Measurements from ENCODE around the gene SDF4. TPM values are rescaled to one million over a fixed set of nuclear protein-coding genes. Genes with fewer than 3 reads are reported as not detected.

The SDF4 gene
- total RNA-seq, 3 donors from 2014 or later = 58.0 to 111 (median 79.3) TPM

GRCh38 chr1:1211541-1212441, 20.0 kb downstream of the SDF4 start:
- intact Hi-C loops (cut with DNase I; ENCODE audit: low total_unique reads) = no loop called here

DNA sequence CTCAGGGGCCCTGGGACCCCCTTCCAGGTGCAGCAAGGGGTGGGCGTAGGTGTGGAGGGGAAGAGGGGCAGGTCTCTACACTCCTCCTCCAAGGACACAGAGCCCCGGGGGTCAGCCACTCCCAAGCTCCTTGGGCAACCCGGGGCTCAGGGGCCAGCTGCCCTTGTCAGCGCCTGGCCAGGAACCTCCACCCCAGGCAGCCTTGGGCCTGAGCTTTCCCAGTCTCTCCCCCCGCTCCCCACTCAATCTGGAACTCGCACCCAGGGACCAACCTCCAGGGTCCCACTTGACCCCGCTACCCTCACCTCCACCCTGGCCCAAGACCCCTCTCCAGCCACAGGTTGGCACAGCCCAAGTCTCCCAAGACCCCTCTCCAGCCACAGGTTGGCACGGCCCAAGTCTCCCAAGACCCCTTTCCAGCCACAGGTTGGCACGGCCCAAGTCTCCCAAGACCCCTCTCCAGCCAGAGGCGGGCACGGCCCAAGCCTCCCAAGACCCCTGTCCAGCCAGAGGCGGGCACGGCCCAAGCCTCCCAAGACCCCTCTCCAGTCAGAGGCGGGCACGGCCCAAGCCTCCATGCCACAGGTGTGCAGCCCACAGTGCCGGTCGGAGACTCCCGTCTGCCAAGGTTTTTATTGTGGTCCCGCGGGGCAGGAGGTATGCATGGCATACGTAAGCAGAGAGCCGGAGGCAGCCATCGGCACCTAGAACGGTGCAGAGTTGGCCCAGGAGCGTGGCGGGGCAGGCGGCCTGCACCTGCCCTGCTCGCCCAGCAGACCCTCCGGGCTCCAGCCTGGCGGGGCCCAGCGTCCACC, 20.9 kb downstream of the SDF4 start:
- intact Hi-C loops (cut with DNase I; ENCODE audit: low total_unique reads) = no loop called here
- H3K27ac ChIP-seq = no peak overlapping the region
- TF ChIP-seq POLR2AphosphoS5 (IDR thresholded peaks at IDR 0.05) (no peak), POLR2A (IDR thresholded peaks at IDR 0.05) (no peak)
- TF ChIP-seq, protein P1, sequence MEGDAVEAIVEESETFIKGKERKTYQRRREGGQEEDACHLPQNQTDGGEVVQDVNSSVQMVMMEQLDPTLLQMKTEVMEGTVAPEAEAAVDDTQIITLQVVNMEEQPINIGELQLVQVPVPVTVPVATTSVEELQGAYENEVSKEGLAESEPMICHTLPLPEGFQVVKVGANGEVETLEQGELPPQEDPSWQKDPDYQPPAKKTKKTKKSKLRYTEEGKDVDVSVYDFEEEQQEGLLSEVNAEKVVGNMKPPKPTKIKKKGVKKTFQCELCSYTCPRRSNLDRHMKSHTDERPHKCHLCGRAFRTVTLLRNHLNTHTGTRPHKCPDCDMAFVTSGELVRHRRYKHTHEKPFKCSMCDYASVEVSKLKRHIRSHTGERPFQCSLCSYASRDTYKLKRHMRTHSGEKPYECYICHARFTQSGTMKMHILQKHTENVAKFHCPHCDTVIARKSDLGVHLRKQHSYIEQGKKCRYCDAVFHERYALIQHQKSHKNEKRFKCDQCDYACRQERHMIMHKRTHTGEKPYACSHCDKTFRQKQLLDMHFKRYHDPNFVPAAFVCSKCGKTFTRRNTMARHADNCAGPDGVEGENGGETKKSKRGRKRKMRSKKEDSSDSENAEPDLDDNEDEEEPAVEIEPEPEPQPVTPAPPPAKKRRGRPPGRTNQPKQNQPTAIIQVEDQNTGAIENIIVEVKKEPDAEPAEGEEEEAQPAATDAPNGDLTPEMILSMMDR (IDR thresholded peaks at IDR 0.05) = no peak
- H3K4me1 ChIP-seq = peaks cover 0 to 11% of the 10 kb centered on the region in 2 donors
- H3K27me3 ChIP-seq = no peaks in the 10 kb centered on the region
- no peaks in the 10 kb centered on the region for H3K9me3 ChIP-seq
- no peak overlapping the region for H3K4me3 ChIP-seq
- no peak for DNase-seq (ENCODE audit: low spot score in 2 of 2)
- no peaks in the 10 kb centered on the region for H3K36me3 ChIP-seq

More at GRCh38 chr1:1211541-1212441, 20.0 kb downstream of the SDF4 start:
- peak overlapping the region; percentile 23 to 60 (median 40) for H3K4me3 ChIP-seq
- peak overlapping the region in 1 of 2 donors; percentile 55 for H3K27ac ChIP-seq
- DNase-seq (ENCODE audit: low spot score in 2 of 2) = no peak
- H3K27me3 ChIP-seq = no peaks in the 10 kb centered on the region
- peaks cover 0 to 11% of the 10 kb centered on the region in 2 donors for H3K4me1 ChIP-seq
- no peaks in the 10 kb centered on the region for H3K36me3 ChIP-seq
- H3K9me3 ChIP-seq = no peaks in the 10 kb centered on the region
- TF ChIP-seq, protein P1 (IDR thresholded peaks at IDR 0.05) = no peak
- TF ChIP-seq POLR2AphosphoS5 (IDR thresholded peaks at IDR 0.05) (no peak), POLR2A (IDR thresholded peaks at IDR 0.05) (no peak)

DNA sequence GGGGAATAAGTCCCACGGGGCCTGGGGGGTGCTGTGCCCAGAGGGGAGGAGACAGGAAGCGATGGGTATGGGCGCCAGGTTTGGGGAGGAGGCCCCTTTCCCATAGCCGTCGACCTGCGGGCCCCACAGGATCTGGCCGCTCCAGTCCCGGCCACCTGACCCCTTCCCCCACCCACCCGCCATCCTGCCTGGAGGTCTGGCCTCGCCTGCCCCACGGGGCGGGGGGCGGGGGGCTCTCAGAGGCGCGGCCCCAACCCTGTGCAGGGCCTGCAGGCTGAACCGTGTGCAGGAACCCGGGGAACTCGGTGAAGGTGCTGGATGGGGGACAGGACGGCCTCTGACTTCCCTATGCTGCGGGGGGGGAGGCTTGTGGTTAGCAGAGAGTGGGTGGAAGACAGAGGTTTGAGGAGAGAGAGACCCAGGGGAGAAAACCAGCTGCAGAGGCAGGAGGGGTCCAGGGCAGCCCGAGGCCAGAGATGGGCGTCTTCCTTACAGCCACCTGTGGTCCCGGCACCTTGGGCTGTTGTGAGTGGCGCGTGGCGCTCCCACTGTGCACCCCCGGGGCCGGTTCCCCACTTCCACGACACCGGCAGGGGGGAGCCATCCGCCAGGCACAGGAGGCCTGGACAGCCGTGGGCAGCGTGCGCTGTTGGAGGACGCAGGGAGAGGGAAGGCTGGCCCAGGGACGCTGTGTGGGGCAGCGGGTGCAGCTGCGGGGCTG, 22.9 kb downstream of the SDF4 start:
- H3K27me3 ChIP-seq = no peaks in the 10 kb centered on the region
- no peak for DNase-seq (ENCODE audit: low spot score in 2 of 2)
- H3K4me1 ChIP-seq = peaks cover 0 to 11% of the 10 kb centered on the region in 2 donors
- no peaks in the 10 kb centered on the region for H3K9me3 ChIP-seq
- H3K4me3 ChIP-seq = peak overlapping the region; percentile 16 to 67 (median 45)
- intact Hi-C loops (cut with DNase I; ENCODE audit: low total_unique reads) = no loop called here
- peak overlapping the region; percentile 61 to 81 for H3K27ac ChIP-seq
- H3K36me3 ChIP-seq = no peaks in the 10 kb centered on the region
- no peak for TF ChIP-seq POLR2AphosphoS5 (IDR thresholded peaks at IDR 0.05)
- TF ChIP-seq, protein P1 (IDR thresholded peaks at IDR 0.05) = no peak
- TF ChIP-seq POLR2A (IDR thresholded peaks at IDR 0.05) = no peak

- Histone ChIP-seq H3K27ac (peak overlapping the region in 1 of 2 donors; percentile 81), H3K27me3 (no peaks in the 10 kb centered on the region)
- no peak for DNase-seq (ENCODE audit: low spot score in 2 of 2)
These were observed 24.3 kb downstream of the SDF4 start for GRCh38 chr1:1207571-1207892.

More at GRCh38 chr1:1207571-1207892, 24.3 kb downstream of the SDF4 start:
- intact Hi-C loops (cut with DNase I; ENCODE audit: low total_unique reads) = no loop called here
- H3K4me3 ChIP-seq = peak overlapping the region in 1 of 3 donors; percentile 67
- no peaks in the 10 kb centered on the region for H3K36me3 ChIP-seq
- TF ChIP-seq POLR2A (IDR thresholded peaks at IDR 0.05) = no peak
- no peak for TF ChIP-seq POLR2AphosphoS5 (IDR thresholded peaks at IDR 0.05)
- TF ChIP-seq, protein P1 (IDR thresholded peaks at IDR 0.05) = no peak
- no peaks in the 10 kb centered on the region for H3K9me3 ChIP-seq
- H3K4me1 ChIP-seq = peaks cover 0 to 11% of the 10 kb centered on the region in 2 donors
